ENCODE measurements around the gene GSTM1. TPM values are rescaled to one million over a fixed set of nuclear protein-coding genes. Genes with fewer than 3 reads are reported as not detected.

Gene GSTM1
- not detected for total RNA-seq

- CTCF ChIA-PET, result no interaction called here
- POLR2A ChIA-PET, result no interaction called here
Observed at GRCh38 chr1:109687641-109688499, at the start of gene GSTM1. Gene GSTM1 (plus strand): TSS chr1:109687817. CDS start chr1:109687874, 57 bp downstream.

GRCh38 chr1:109639063-109639840 is 48.4 kb upstream of the GSTM1 start:
- POLR2A ChIA-PET, result interaction anchor here (0.7 to 1.4 kb wide), 2 partner anchors 17 to 135 kb away, joined by 3 to 4 read pairs; partner anchors contain the start of gene GSTM4
- CTCF ChIA-PET, result interaction anchor here (0.6 to 5.3 kb wide), 20 partner anchors 9 to 568 kb away, joined by 3 to 68 read pairs (median 5); partner anchors contain the start of genes AHCYL1, GNAI3, GNAT2 and GSTM4

DNA sequence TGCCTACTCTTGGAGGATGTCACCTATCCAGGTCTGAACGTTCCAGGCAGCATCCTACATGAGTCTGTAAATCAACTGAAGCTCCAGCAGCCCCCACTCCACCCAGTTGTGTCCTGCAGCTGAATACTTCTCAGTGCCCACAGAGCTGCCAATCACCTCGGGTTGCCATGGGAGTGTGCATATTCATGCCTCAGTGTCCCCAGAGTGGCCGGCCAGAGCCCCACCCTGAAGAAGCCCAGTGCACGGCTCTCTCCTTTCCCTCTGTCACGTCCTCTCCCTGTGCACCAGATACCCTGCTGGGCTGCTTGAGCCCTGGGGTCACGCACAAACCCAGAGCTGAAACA is 47.8 kb upstream of the GSTM1 start:
- ChIA-PET CTCF (interaction anchor here (0.6 to 5.3 kb wide), 31 partner anchors 10 to 568 kb away, joined by 3 to 68 read pairs (median 4); partner anchors contain the start of genes AHCYL1, GNAI3, GNAT2 and GPR61), POLR2A (interaction anchor here (0.7 to 1.4 kb wide), 3 partner anchors 16 to 134 kb away, joined by 3 to 4 read pairs (median 3); partner anchors contain the start of genes GNAI3 and GSTM4)

GRCh38 chr1:109640285-109640865 is 47.2 kb upstream of the GSTM1 start:
- CTCF ChIA-PET, result interaction anchor here (0.6 to 5.3 kb wide), 34 partner anchors 10 to 437 kb away, joined by 3 to 68 read pairs (median 4); partner anchors contain the start of genes AHCYL1, CYB561D1, GNAI3 and GNAT2
- POLR2A ChIA-PET, result interaction anchor here (0.7 to 1.4 kb wide), 3 partner anchors 16 to 134 kb away, joined by 3 to 4 read pairs (median 3); partner anchors contain the start of genes GNAI3 and GSTM4

DNA sequence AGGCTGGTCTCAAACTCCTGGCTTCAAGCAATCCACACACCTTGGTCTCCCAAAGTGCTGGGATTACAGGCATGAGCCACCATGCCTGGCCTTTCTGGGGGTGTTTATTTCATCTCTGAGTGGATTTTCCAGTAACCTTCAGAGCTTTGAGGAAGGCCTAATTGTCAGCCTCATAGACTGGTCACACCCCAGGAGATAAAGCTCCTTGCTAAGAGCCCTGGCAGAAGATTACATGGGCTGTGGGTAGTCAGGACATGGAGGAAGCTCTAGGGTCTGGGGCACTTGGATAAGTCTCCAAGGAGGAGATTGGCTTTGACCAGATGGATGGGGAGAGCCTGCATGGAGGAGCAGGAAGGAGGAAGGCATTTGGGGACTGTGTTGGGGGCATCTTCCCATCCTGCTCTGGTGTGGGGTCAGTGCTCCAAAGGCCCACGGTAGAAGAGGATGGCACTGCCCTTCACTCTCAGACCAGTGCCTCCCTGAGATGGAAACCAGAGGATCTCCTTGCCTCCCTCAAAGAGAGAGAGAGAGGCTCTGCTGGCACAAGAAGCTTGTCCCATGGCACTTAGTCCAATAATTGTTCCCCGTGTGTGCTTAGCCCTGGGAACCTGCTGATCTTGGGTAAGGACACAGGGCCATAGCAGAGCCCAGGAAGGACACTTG is 46.4 kb upstream of the GSTM1 start:
- ChIA-PET CTCF (interaction anchor here (1.0 to 5.3 kb wide), 18 partner anchors 11 to 437 kb away, joined by 3 to 68 read pairs (median 7); partner anchors contain the start of genes AHCYL1, CYB561D1, GNAI3 and GPR61), POLR2A (no interaction called here)

DNA sequence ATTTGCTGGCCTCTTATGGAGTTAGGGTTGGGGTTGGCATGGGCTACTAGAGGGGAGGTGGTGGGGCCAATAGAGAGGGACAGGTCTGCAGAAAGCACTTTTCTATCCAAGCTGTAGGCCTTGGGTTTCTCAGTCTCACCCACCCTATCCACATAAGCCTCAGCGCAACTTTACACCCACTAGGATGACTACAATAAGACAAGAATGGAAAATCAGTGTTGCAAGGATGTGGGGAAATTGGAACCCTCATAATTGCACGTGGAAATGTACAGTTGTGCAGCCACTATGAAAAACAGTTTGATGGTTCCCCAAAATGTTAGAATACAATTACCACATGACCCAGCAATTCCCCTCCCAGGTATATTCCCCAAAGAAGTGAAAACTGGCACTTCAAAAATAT is 45.8 kb upstream of the GSTM1 start:
- POLR2A ChIA-PET, result no interaction called here
- CTCF ChIA-PET, result interaction anchor here (1.3 to 5.3 kb wide), 6 partner anchors 11 to 342 kb away, joined by 3 to 68 read pairs (median 34); partner anchors contain the start of genes AHCYL1 and GSTM4

DNA sequence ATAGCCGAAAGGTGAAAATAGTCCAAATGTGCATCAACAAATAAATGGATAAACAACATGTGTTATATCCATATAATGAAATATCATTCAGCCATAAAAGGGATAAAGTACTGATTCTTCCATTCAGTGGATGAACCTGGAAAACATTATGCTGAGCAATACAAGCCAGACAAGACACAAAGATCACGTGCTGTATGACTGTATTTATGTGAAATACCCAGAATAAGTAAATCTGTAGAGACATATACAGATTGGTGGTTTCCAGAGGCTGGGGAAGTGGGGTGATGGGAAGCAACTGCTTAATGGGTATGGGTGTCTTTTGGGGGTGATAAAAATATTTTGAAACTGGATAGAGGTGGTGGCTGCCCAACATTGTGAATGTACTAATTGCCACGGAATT is 45.0 kb upstream of the GSTM1 start:
- CTCF ChIA-PET, result interaction anchor here (0.6 to 5.3 kb wide), 9 partner anchors 10 to 386 kb away, joined by 3 to 37 read pairs (median 4); partner anchors contain the start of genes AHCYL1, GSTM2 and GSTM4

GRCh38 chr1:109643385-109644230 is 44.0 kb upstream of the GSTM1 start:
- ChIA-PET CTCF (interaction anchor here (0.8 to 5.3 kb wide), 11 partner anchors 9 to 385 kb away, joined by 3 to 37 read pairs (median 3); partner anchors contain the start of genes AHCYL1, GSTM2 and GSTM4), POLR2A (no interaction called here)

More for the DNA sequence above, 45.0 kb upstream of the GSTM1 start:
- POLR2A ChIA-PET, result no interaction called here

DNA sequence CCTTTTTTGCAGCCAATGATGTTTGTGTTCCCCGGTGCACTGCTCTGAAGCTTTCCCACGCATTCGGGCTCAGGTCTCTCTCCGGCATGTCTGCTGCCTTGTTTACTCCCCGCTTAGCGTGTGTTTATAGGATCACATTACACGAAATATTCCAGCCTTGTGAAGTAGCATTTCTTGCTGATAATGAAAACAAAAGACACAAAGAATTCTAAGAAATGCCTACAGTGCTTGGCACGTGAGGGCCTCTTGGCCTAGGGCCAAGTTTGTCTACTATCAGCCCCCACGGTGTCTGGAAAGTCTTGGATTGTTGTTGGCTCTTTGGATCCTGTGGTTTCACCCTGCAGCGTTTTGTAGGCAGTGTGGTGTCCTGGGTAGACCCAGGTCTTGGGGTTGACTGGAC is 42.9 kb upstream of the GSTM1 start:
- ChIA-PET CTCF (interaction anchor here (1.1 to 2.0 kb wide), 3 partner anchors 98 to 128 kb away, joined by 3 to 7 read pairs (median 3); no protein-coding TSS in a partner anchor), POLR2A (no interaction called here)

DNA sequence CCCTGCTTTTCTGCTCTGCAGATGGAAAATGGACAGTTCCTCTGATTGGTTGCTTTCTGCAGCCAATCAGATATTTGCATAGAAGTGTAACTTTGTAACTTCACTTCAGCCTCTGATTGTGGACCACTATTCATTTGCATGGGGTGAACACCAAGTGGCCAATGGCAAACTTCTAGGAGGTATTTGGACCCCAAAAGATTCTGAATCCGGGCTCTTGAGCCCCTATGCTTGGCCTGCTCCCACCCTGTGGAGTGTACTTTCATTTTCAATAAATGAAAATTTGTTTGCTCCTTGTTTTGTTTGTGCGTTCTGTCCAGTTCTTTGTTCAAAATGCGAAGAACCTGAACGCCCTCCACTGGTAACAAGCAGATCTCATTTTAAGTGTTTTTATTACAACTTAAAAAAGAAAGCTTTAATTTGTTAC is 38.1 kb upstream of the GSTM1 start:
- POLR2A ChIA-PET, result no interaction called here

DNA sequence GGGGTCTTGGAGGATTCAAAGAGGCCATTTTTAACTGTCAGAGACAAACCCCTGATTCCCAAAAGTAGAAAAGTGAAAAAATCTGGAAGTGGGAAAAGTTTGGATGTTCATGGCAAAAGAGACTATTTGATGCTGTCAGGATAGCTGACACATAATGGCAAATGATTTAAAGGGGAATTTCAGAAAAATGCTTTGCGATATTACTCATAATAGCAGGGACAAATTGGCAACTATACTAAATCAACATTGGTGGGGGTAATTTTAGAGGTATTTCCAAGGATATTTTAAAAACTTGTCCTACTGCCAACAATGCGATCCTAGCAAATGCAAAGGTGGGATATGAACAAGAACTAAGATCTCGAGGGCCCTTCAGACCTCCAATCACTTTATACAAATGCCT is 37.0 kb upstream of the GSTM1 start:
- CTCF ChIA-PET, result interaction anchor here (0.6 to 9.1 kb wide), 5 partner anchors 11 to 378 kb away, joined by 3 to 66 read pairs (median 5); partner anchors contain the start of gene AHCYL1
- POLR2A ChIA-PET, result no interaction called here

More for the DNA sequence above, 38.1 kb upstream of the GSTM1 start:
- CTCF ChIA-PET, result interaction anchor here (1.0 to 9.1 kb wide), 4 partner anchors 9 to 335 kb away, joined by 3 to 66 read pairs (median 4); partner anchors contain the start of gene AHCYL1

DNA sequence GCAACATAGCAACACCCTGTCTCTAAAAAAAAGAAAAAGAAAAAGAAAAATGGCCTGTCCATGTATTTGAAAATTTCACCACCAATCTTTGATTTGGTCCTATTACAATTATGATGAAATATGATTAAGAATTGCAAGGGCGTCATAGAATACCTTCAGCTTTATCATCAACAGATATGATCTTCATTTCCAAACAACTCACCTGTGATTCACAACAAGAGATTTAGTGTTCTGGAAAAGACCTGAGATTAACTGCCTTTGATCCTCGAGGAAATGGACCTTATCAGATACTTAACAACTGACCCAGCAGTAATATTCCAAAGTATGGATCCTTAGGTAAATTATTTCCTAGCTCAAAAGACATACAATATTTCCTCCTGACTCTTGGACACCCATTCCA is 35.2 kb upstream of the GSTM1 start:
- CTCF ChIA-PET, result interaction anchor here (1.8 to 9.1 kb wide), 3 partner anchors 9 to 332 kb away, joined by 6 to 66 read pairs (median 8); partner anchors contain the start of gene AHCYL1
- POLR2A ChIA-PET, result no interaction called here

DNA sequence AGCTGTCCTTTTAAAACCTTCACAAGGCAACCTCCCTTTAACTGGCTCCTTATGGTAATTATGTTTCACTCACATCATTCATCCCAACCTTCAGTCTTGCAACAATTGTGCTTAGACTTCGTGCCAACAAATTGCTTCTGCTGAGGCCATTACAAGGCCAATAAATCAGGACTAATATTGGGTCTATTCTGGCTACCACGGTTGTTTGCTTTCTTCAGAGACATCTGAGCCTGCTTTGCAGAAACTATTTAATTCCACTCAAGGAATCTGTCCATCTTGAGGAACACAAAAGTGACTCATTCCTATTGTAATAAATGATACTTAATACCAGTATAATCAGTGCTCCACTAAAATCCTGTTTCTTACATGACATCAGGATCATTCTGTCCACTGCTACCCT is 34.3 kb upstream of the GSTM1 start:
- ChIA-PET CTCF (interaction anchor here (1.8 to 9.1 kb wide), 3 partner anchors 10 to 331 kb away, joined by 6 to 66 read pairs (median 8); partner anchors contain the start of gene AHCYL1), POLR2A (no interaction called here)

DNA sequence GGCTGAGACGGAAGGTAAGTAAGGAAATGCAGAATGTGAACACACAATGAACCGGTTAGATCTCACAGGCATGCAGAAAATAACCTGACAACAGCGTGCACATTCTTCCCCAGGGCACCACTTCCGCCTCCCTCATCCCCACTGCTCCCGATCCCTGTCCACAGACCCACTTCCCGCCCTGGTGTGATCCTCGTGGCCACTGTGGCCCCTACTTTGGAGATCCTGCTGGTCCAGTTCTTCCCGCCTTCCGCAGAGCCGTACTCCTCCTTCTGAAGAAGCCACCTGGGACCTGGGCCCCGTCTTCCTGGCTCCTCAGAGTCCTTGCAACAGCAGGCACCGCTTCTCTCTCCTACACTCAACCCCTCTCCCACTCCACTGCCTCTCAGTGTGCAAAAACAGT is 33.1 kb upstream of the GSTM1 start:
- CTCF ChIA-PET, result interaction anchor here (0.7 to 9.1 kb wide), 4 partner anchors 15 to 331 kb away, joined by 3 to 66 read pairs (median 4); no protein-coding TSS in a partner anchor
- POLR2A ChIA-PET, result no interaction called here

DNA sequence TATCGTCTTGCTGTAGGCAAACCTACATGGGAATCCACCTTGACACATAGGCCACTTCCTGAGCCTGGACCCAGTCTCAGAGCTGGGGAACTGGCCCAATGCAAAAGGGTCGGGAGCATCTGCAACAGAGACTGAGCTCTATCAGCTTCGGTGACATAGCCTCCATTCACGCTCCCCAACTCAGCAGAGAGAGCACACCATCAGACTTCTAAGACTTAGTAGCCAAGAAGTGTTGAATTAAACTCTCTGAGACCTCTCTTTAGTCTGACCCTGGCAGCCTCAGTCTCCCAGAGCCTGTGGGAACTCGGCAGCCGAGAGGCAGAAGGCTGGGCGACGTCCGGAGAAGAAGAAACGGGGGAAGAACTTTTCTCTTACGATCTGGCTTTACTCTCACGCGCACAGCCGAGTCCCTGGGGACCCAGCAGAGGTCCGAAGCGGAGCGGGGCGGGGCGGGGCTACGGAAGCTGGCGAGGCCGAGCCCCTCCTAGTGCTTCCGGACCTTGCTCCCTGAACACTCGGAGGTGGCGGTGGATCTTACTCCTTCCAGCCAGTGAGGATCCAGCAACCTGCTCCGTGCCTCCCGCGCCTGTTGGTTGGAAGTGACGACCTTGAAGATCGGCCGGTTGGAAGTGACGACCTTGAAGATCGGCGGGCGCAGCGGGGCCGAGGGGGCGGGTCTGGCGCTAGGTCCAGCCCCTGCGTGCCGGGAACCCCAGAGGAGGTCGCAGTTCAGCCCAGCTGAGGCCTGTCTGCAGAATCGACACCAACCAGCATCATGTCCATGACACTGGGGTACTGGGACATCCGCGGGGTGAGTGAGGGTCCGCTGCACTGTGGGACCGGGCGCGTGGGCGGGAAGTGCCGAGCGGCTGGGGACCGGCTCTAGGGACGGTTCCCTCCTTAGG is 31.8 kb upstream of the GSTM1 start, which contains the start of gene GSTM4:
Gene GSTM4 (plus strand): TSS at position 485 of the 905 bp plus-strand sequence. CDS start 291 bp downstream, at position 776.
- ChIA-PET CTCF (interaction anchor here (0.5 to 9.1 kb wide), 7 partner anchors 13 to 813 kb away, joined by 3 to 66 read pairs (median 3); partner anchors contain the start of genes AHCYL1 and EPS8L3), POLR2A (interaction anchor here (0.8 kb wide), 1 partner anchor 16 kb away, joined by 3 read pairs; no protein-coding TSS in a partner anchor)

GRCh38 chr1:109657395-109657794 is 30.2 kb upstream of the GSTM1 start:
- ChIA-PET POLR2A (no interaction called here), CTCF (interaction anchor here (1.2 to 9.1 kb wide), 2 partner anchors 17 to 327 kb away, joined by 3 to 66 read pairs; partner anchors contain the start of gene AHCYL1)
